HG02943 (cell line): ENCODE measurements around the gene EPG5.
"Not testable (repeated sequence)": the region's sequence is repeated elsewhere in the genome, so short reads cannot be mapped to it uniquely, and the experiment has no call there.

Experiments
- ATAC-seq: cut with Tn5 transposase; IDR thresholded peaks from one replicate; pipeline ENCODE4 v1.9.1; 2021; ENCODE audit warnings: mild to moderate bottlenecking, low read depth, moderate library complexity; ENCODE audit not compliant: unreplicated experiment

The EPG5 gene, protein sequence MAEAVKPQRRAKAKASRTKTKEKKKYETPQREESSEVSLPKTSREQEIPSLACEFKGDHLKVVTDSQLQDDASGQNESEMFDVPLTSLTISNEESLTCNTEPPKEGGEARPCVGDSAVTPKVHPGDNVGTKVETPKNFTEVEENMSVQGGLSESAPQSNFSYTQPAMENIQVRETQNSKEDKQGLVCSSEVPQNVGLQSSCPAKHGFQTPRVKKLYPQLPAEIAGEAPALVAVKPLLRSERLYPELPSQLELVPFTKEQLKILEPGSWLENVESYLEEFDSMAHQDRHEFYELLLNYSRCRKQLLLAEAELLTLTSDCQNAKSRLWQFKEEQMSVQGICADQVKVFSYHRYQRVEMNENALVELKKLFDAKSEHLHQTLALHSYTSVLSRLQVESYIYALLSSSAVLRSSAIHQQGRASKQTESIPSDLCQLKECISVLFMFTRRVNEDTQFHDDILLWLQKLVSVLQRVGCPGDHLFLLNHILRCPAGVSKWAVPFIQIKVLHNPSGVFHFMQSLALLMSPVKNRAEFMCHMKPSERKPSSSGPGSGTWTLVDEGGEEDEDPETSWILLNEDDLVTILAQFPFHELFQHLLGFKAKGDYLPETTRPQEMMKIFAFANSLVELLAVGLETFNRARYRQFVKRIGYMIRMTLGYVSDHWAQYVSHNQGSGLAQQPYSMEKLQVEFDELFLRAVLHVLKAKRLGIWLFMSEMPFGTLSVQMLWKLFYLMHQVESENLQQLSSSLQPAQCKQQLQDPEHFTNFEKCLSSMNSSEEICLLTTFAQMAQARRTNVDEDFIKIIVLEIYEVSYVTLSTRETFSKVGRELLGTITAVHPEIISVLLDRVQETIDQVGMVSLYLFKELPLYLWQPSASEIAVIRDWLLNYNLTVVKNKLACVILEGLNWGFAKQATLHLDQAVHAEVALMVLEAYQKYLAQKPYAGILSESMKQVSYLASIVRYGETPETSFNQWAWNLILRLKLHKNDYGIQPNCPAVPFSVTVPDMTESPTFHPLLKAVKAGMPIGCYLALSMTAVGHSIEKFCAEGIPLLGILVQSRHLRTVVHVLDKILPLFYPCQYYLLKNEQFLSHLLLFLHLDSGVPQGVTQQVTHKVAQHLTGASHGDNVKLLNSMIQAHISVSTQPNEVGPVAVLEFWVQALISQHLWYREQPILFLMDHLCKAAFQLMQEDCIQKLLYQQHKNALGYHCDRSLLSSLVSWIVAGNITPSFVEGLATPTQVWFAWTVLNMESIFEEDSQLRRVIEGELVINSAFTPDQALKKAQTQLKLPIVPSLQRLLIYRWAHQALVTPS (N-terminal part only)

GRCh38 chr18:45967007-45967706 lies at the start of gene EPG5:
EPG5 (minus strand) TSS chr18:45967329; CDS start chr18:45967239, 90 bp downstream.
- peak; percentile 97 for ATAC-seq

GRCh38 chr18:46013484-46014189 lies 46.5 kb upstream of the EPG5 start:
- no peak for ATAC-seq

GRCh38 chr18:46010676-46011075 lies 43.5 kb upstream of the EPG5 start:
- no peak for ATAC-seq

DNA sequence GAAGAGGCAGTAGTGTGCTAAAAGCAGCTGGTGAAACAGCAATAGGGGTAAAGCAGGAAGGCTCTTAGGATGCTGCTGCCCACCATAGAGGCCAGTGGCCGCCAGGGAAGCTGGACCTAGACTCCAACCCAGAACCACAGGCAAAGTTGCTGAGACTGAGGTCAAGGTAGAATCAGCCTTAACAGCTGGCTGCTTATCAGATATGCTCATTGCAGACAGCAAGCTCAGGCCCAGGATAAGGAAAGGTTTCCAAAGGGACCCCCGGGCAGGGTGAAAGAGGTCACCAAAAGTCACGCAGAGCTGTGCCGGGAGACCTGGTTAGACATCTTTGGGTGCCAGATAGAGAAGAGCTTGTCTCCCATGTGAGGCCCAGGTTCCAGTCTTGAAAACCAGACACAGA lies 42.9 kb upstream of the EPG5 start:
- no peak for ATAC-seq

- no peak for ATAC-seq
Measured at GRCh38 chr18:46009125-46009840, 42.2 kb upstream of the EPG5 start.

DNA sequence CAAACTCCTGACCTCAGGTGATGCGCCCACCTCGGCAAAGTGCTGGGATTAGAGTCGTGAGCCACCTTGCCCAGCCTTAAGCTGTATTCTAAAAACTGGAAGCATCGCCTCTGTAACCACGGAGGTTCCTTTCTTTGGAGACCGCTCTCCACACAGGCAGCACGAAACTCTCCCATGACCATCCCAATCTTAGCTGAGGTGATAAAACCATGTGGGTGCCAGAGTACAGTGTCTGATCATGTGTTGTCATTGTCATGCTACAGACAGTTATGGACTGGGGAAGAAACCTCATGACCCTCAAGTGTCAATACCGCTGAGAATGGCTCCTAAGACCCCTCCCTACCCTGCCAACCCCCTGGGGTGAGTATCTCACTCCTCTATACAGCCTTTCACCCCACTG lies 41.4 kb upstream of the EPG5 start:
- no peak for ATAC-seq

DNA sequence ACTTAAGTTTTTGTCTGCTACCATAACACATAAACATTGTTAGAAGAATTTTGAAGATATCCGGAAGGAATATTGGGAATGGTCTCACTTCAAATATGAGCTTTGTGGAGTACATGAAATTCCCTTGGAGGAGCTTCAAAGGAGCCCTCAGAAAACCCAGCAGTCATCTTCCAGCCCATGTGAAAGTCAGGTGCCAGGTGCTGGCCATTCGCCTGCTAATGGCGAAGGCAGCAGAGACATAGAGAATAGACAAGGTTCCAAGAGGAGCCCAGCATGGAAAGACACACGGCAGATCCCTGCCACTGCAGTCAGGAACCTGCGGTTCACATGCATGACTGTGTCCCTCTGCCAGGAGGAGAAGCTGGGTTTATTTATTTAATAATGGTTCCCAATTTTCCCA lies 40.0 kb upstream of the EPG5 start:
- no peak for ATAC-seq

DNA sequence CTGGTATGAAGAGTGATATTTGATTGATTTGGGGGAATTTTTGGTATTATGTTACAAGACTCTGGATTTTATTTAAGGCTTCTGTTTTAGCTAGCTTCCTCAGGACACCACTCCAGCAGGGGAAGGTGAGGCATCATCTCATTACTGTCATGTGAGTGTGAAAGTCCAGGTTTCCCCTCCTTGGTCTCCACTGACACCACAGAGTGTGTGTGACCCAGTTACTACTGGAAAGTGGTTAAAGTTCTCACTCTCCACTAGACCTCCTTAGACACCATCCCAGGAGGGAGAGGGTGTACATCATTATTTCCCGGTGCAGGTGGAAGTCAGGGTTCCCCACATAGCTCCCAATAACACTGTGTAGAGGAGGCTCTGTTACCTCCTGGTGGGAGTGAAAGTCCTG lies 35.8 kb upstream of the EPG5 start:
- ATAC-seq: no peak

- no peak for ATAC-seq
Measured at GRCh38 chr18:46001892-46002291, 34.8 kb upstream of the EPG5 start.

GRCh38 chr18:46001074-46001473 lies 33.9 kb upstream of the EPG5 start:
- ATAC-seq: no peak

GRCh38 chr18:45999536-45999935 lies 32.4 kb upstream of the EPG5 start:
- no peak for ATAC-seq

- ATAC-seq: no peak
Measured at GRCh38 chr18:45998244-45998643, 31.1 kb upstream of the EPG5 start.

DNA sequence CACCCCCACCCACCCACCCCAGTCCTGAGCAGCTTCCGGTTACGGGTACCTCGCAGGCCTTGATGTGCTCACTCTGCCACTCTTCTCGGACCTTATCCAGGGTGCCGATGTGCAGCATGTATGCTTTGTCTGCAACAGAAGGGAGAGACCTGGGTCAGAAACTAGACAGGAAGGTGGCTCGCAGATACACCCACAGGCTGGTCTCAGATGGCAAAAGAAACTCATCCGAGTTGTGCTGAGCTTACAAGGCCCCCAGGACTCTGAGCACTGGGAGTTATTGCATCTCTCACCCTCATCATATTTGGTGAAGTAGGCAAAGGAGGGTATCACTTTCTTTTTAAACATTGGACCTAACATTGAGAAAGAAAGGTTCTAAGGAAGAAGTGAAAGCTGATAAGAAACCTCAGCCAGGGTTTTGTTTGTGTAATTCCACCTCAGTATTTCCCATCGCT lies 30.6 kb upstream of the EPG5 start:
- ATAC-seq: no peak

GRCh38 chr18:45995461-45995860 lies 28.3 kb upstream of the EPG5 start:
- no peak for ATAC-seq

DNA sequence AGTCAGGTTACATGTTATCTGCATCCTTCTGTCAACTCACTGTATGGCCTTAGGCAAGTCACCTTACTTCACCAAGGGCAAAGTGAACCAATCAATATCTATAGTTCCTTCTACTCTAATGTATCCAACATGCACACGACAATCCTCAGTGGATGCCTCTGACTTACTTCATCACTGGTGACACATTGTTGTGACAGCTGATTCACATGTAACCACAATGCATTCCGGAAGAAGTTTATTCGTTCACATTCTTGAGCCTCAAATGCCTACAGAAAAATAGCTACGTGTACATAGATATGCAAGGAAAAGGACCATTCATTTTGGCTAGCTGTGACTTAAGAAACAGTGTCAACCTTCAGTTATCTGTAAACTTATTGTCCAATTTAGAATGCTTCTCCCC lies 26.3 kb upstream of the EPG5 start:
- ATAC-seq: no peak

GRCh38 chr18:45992527-45992926 lies 25.4 kb upstream of the EPG5 start:
- ATAC-seq: not testable (repeated sequence)

DNA sequence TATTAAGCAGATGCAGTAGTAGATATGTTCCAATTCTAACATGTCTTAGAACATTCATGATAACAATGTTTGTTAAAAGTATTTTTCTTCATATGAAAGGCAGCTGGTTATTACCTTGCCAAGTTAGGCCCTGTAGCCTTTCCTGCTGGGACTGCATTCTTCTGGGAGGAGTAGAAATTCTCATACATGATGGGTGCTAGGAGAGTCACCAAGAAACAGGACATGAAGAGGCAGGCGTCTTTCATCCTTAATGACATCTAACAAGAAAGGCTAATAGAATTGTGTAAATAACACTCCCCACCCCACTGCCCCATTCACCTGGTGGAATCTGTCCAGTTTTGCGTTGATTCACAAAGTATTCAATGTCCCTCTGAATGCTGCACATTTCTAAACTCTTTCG lies 24.7 kb upstream of the EPG5 start:
- no peak for ATAC-seq

- ATAC-seq: no peak
Measured at GRCh38 chr18:45984546-45985235, 17.6 kb upstream of the EPG5 start.
